Naive thymus-derived CD4-positive, alpha-beta T cell (primary cell): Measurements from ENCODE around the gene PDE9A. TPM values are rescaled to one million over a fixed set of nuclear protein-coding genes. Genes with fewer than 3 reads are reported as not detected.

Experiments
- ATAC-seq: fragments of 150-1000 bp; cut with Tn5 transposase; 2 replicates; pipeline ENCODE4 v1.10.0; 2021; ENCODE audit warnings: mild to moderate bottlenecking, moderate library complexity
- CTCF ChIA-PET: fragments of 350-600 bp; sonication (Branson Sonifier 250); formaldehyde crosslinking; loops from one replicate; lab custom pipeline; 2021; ENCODE audit warnings: antibody characterized with exemption; lab: Charles Lee
- POLR2A ChIA-PET: fragments of 350-600 bp; sonication (Branson Sonifier 250); formaldehyde crosslinking; loops from one replicate; lab custom pipeline; 2021; ENCODE audit warnings: antibody characterized with exemption, inconsistent platforms; lab: Charles Lee
- DNase-seq, 9 donors: peaks; one replicate each; pipeline versions ENCODE4 v3.0.0 to v3.0.0-alpha.2; 2020 to 2022; ENCODE audit warnings: mixed read lengths in 1 of 9
- H3K27ac ChIP-seq: one replicate; pipeline ENCODE4 v1.7.0; 2013; ENCODE audit warnings: mild to moderate bottlenecking, low read depth, low read length, moderate library complexity
- H3K27me3 ChIP-seq, 2 donors: one replicate each; pipeline ENCODE4 v1.7.0; 2013; ENCODE audit warnings: low read length in 2 of 2, mild to moderate bottlenecking in 2 of 2, moderate library complexity in 2 of 2; ENCODE audit not compliant: control insufficient read depth in 2 of 2, insufficient read depth in 2 of 2
- H3K36me3 ChIP-seq, 3 experiments: 1 replicate in 2 of 3; 2 replicates in 1 of 3; pipeline ENCODE4 v1.7.0; 2013; ENCODE audit warnings: low read length in 3 of 3, mild to moderate bottlenecking in 3 of 3, moderate library complexity in 1 of 3; ENCODE audit not compliant: insufficient read depth in 3 of 3, control insufficient read depth in 2 of 3
- H3K4me1 ChIP-seq, 2 donors: one replicate each; pipeline ENCODE4 v1.7.0; 2013; ENCODE audit warnings: low read length in 2 of 2, mild to moderate bottlenecking in 2 of 2, moderate library complexity in 1 of 2; ENCODE audit not compliant: control insufficient read depth in 2 of 2, insufficient read depth in 2 of 2
- H3K4me3 ChIP-seq: 2 replicates; pipeline ENCODE4 v1.7.0; 2013; ENCODE audit warnings: mild to moderate bottlenecking, low read length
- H3K9me3 ChIP-seq, 3 experiments: 1 replicate in 2 of 3; 2 replicates in 1 of 3; pipeline ENCODE4 v1.7.0; 2013; ENCODE audit warnings: low read length in 3 of 3; ENCODE audit not compliant: control insufficient read depth in 2 of 3
- H3K27ac Mint-ChIP-seq, 9 donors: one replicate each; pipeline ENCODE4 v1.8.0; 2020 to 2022; ENCODE audit warnings: mixed read lengths in 9 of 9, mild to moderate bottlenecking in 8 of 9, moderate library complexity in 5 of 9, inconsistent platforms in 2 of 9
- H3K27me3 Mint-ChIP-seq, 5 donors: one replicate each; pipeline ENCODE4 v1.8.0; 2021 to 2022; ENCODE audit warnings: mixed read lengths in 5 of 5, mild to moderate bottlenecking in 1 of 5
- H3K36me3 Mint-ChIP-seq, 5 donors: one replicate each; pipeline ENCODE4 v1.8.0; 2020 to 2022; ENCODE audit warnings: mixed read lengths in 5 of 5, mild to moderate bottlenecking in 3 of 5, inconsistent platforms in 1 of 5
- H3K4me1 Mint-ChIP-seq, 7 donors: one replicate each; pipeline ENCODE4 v1.8.0; 2020 to 2022; ENCODE audit warnings: mixed read lengths in 7 of 7, mild to moderate bottlenecking in 3 of 7, inconsistent platforms in 1 of 7
- H3K4me3 Mint-ChIP-seq, 10 donors: one replicate each; pipeline ENCODE4 v1.8.0; 2020 to 2022; ENCODE audit warnings: mild to moderate bottlenecking in 10 of 10, mixed read lengths in 10 of 10, moderate library complexity in 6 of 10, inconsistent platforms in 2 of 10
- H3K9me3 Mint-ChIP-seq, 11 donors: one replicate each; pipeline ENCODE4 v1.8.0; 2020 to 2022; ENCODE audit warnings: mixed read lengths in 11 of 11, mild to moderate bottlenecking in 4 of 11, inconsistent platforms in 1 of 11, moderate library complexity in 1 of 11
- intact Hi-C, 2 donors: fragments of 100-400 bp; cut with micrococcal nuclease; formaldehyde crosslinking; loops; one replicate each; pipeline ENCODE4 v1.15.1; 2023
- polyA plus RNA-seq, 2 donors: library from polyadenylated mRNA; unstranded; fragments of 300-500 nt; fragmentation: Illumina TruSeq; gene quantifications; one replicate each; pipeline ENCODE4 v1.2.3, GENCODE V29; 2021
- total RNA-seq, 6 experiments: library from RNA in 5 of 6; stranded (reverse) in 5 of 6; gene quantifications; 1 replicate in 5 of 6; 2 replicates in 1 of 6; pipeline ENCODE4 v1.2.3 and lab custom pipeline; 2021 to 2026

The PDE9A gene
- total and polyA plus RNA-seq, 7 experiments from 2014 or later, result 5.9 to 18.4 (median 14.7) TPM

GRCh38 chr21:42687796-42688195 lies 34.4 kb downstream of the PDE9A start:
- Histone ChIP-seq H3K27ac (no peak overlapping the region), H3K9me3 (no peaks in the 10 kb centered on the region), H3K4me3 (no peak overlapping the region), H3K27me3 (no peaks in the 10 kb centered on the region), H3K36me3 (peaks cover 0 to 23% (median 0%) of the 10 kb centered on the region in 3 experiments), H3K4me1 (peaks cover 14 to 25% of the 10 kb centered on the region in 2 donors)
- ChIA-PET POLR2A (no interaction called here), CTCF (no interaction called here)
- intact Hi-C loops, result no loop called here
- peak overlapping the region in 2 of 9 donors; percentile 39 to 72 for H3K27ac Mint-ChIP-seq
- H3K27me3 Mint-ChIP-seq, result no peaks in the 10 kb centered on the region
- DNase-seq, result no peak
- no peak for ATAC-seq
- no peaks in the 10 kb centered on the region for H3K9me3 Mint-ChIP-seq
- peak overlapping the region in 1 of 10 donors; percentile 21 for H3K4me3 Mint-ChIP-seq
- peaks cover 17 to 32% (median 30%) of the 10 kb centered on the region in 7 donors for H3K4me1 Mint-ChIP-seq
- peaks cover 0 to 12% (median 6%) of the 10 kb centered on the region in 5 donors for H3K36me3 Mint-ChIP-seq

- Mint-ChIP-seq H3K4me3 (no peak overlapping the region), H3K9me3 (no peaks in the 10 kb centered on the region), H3K27me3 (no peaks in the 10 kb centered on the region), H3K27ac (peak overlapping the region in 3 of 9 donors; percentile 39 to 72 (median 59)), H3K4me1 (peaks cover 14 to 27% (median 25%) of the 10 kb centered on the region in 7 donors), H3K36me3 (peaks cover 0 to 12% (median 6%) of the 10 kb centered on the region in 5 donors)
- Histone ChIP-seq H3K27ac (no peak overlapping the region), H3K4me1 (peaks cover 14 to 20% of the 10 kb centered on the region in 2 donors), H3K4me3 (no peak overlapping the region), H3K36me3 (peaks cover 0 to 23% (median 0%) of the 10 kb centered on the region in 3 experiments), H3K27me3 (no peaks in the 10 kb centered on the region), H3K9me3 (no peaks in the 10 kb centered on the region)
- ATAC-seq (no peak), DNase-seq (no peak)
- ChIA-PET POLR2A (no interaction called here), CTCF (no interaction called here)
- intact Hi-C loops, result no loop called here
These were observed 34.9 kb downstream of the PDE9A start for GRCh38 chr21:42688226-42688840.

DNA sequence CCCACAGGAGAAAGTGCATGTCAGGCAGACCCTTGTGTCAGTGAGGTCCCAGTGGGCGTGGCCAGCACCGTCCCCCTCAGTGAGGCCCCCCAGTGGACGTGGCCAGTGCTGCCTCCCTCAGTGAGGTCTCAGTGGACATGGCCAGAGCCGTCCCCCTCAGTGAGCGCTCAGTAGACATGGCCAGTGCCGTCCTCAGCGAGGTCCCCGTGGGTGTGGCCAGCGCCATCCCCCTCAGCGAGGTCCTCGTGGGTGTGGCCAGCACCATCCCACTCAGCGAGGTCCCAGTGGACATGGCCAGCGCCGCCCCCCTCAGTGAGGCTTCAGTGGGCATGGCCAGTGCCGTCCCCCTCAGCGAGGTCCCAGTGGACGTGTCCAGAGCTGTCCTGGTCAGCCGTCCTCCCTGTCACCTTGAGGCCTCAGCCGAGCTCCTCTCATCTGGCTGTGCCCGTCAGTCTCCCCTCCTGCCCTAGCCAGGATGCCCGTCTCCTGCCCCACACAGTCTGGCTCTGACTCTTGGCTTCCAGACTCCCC lies 35.5 kb downstream of the PDE9A start:
- intact Hi-C loops, result no loop called here
- H3K9me3 ChIP-seq, result no peaks in the 10 kb centered on the region
- Mint-ChIP-seq H3K27me3 (no peaks in the 10 kb centered on the region), H3K27ac (no peak overlapping the region), H3K4me1 (peaks cover 8 to 21% (median 19%) of the 10 kb centered on the region in 7 donors), H3K4me3 (no peak overlapping the region), H3K9me3 (no peaks in the 10 kb centered on the region), H3K36me3 (peaks cover 0 to 12% (median 6%) of the 10 kb centered on the region in 5 donors)
- H3K4me1 ChIP-seq, result peaks cover 9 to 14% of the 10 kb centered on the region in 2 donors
- DNase-seq (no peak), ATAC-seq (no peak)
- no peak overlapping the region for H3K4me3 ChIP-seq
- ChIA-PET POLR2A (no interaction called here), CTCF (no interaction called here)
- H3K36me3 ChIP-seq, result peaks cover 0 to 23% (median 0%) of the 10 kb centered on the region in 3 experiments
- no peak overlapping the region for H3K27ac ChIP-seq
- no peaks in the 10 kb centered on the region for H3K27me3 ChIP-seq

GRCh38 chr21:42690586-42690985 lies 37.2 kb downstream of the PDE9A start:
- Mint-ChIP-seq H3K9me3 (no peaks in the 10 kb centered on the region), H3K4me3 (no peak overlapping the region), H3K4me1 (peaks cover 3 to 12% (median 5%) of the 10 kb centered on the region in 7 donors), H3K27ac (no peak overlapping the region), H3K27me3 (no peaks in the 10 kb centered on the region), H3K36me3 (peaks cover 4 to 26% (median 18%) of the 10 kb centered on the region in 5 donors)
- ATAC-seq, result no peak
- Histone ChIP-seq H3K4me3 (no peak overlapping the region), H3K27ac (no peak overlapping the region), H3K36me3 (peaks cover 0 to 29% (median 0%) of the 10 kb centered on the region in 3 experiments), H3K9me3 (no peaks in the 10 kb centered on the region), H3K4me1 (no peaks in the 10 kb centered on the region), H3K27me3 (no peaks in the 10 kb centered on the region)
- DNase-seq, result no peak
- intact Hi-C loops, result no loop called here
- CTCF ChIA-PET, result no interaction called here
- POLR2A ChIA-PET, result no interaction called here

- no peak overlapping the region for H3K27ac Mint-ChIP-seq
- Histone ChIP-seq H3K27ac (no peak overlapping the region), H3K4me1 (no peaks in the 10 kb centered on the region), H3K4me3 (no peak overlapping the region), H3K36me3 (peaks cover 0 to 29% (median 0%) of the 10 kb centered on the region in 3 experiments), H3K27me3 (no peaks in the 10 kb centered on the region), H3K9me3 (no peaks in the 10 kb centered on the region)
- ATAC-seq (no peak), DNase-seq (no peak)
- H3K4me1 Mint-ChIP-seq, result peaks cover 0 to 9% (median 0%) of the 10 kb centered on the region in 7 donors
- no peaks in the 10 kb centered on the region for H3K27me3 Mint-ChIP-seq
- H3K9me3 Mint-ChIP-seq, result no peaks in the 10 kb centered on the region
- peaks cover 3 to 21% (median 16%) of the 10 kb centered on the region in 5 donors for H3K36me3 Mint-ChIP-seq
- ChIA-PET POLR2A (no interaction called here), CTCF (no interaction called here)
- no peak overlapping the region for H3K4me3 Mint-ChIP-seq
- intact Hi-C loops, result no loop called here
These were observed 38.6 kb downstream of the PDE9A start for GRCh38 chr21:42691901-42692559.

DNA sequence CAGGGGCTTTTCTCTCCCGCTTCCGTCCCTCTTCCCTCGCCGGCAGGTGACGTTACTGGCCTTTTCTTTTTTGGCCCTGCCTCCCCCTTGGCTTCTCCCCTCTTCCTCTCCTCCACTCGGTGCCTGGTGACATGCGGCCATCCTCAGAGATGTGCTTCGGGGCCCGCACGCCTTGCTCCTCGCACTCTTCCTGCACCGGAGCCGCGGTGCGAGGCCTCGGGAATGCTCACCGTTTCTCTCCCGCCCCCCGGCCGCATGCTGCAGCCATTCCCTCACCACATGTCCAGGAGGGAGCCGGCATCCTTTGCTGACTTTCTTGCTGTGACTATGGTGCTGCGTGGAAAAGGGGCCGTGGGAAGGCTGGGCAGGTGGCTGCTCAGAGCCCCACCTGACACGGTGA lies 39.3 kb downstream of the PDE9A start:
- Histone ChIP-seq H3K4me3 (no peak overlapping the region), H3K27ac (no peak overlapping the region), H3K4me1 (no peaks in the 10 kb centered on the region), H3K27me3 (no peaks in the 10 kb centered on the region), H3K9me3 (no peaks in the 10 kb centered on the region), H3K36me3 (peaks cover 0 to 29% (median 0%) of the 10 kb centered on the region in 3 experiments)
- Mint-ChIP-seq H3K27me3 (no peaks in the 10 kb centered on the region), H3K9me3 (no peaks in the 10 kb centered on the region), H3K4me3 (no peak overlapping the region), H3K36me3 (peaks cover 5 to 26% (median 13%) of the 10 kb centered on the region in 5 donors), H3K27ac (no peak overlapping the region), H3K4me1 (peaks cover 0 to 6% (median 0%) of the 10 kb centered on the region in 7 donors)
- ChIA-PET CTCF (no interaction called here), POLR2A (no interaction called here)
- no peak for ATAC-seq
- DNase-seq, result no peak
- intact Hi-C loops, result no loop called here
